ENCODE data around the gene UBAP1. TPM values are rescaled to one million over a fixed set of nuclear protein-coding genes. Genes with fewer than 3 reads are reported as not detected.

Gene UBAP1
- polyA plus RNA-seq, 1 of the 3 experiments (the other 2 are of a cell fraction): 26.3 TPM

GRCh38 chr9:34267660-34268059 is 88.8 kb downstream of the UBAP1 start:
- Histone ChIP-seq H3F3A (replicated peaks; ENCODE audit: insufficient read depth) (no peaks in the 10 kb centered on the region), H3K4me1 (ENCODE audit: control insufficient read depth in 1 of 2, insufficient read depth in 2 of 2, low read depth in 1 of 2, low read length in 1 of 2) (peaks cover 0 to 2% of the 10 kb centered on the region in 2 experiments; a peak in 1 of 4 replicates), H4K20me1 (ENCODE audit: insufficient read depth) (no peaks in the 10 kb centered on the region), H3K27ac (ENCODE audit: low read depth in 2 of 2, low read length in 1 of 2) (no peak overlapping the region), H3K9ac (no peak overlapping the region), H3K9me3 (no peaks in the 10 kb centered on the region), H2AFZ (ENCODE audit: low read depth) (no peak overlapping the region), H3K79me2 (ENCODE audit: insufficient read depth) (no peaks in the 10 kb centered on the region), H3K9me2 (no peaks in the 10 kb centered on the region), H3K4me2 (no peak overlapping the region), H3K36me3 (replicated peaks in 1 of 2; ENCODE audit: control insufficient read depth in 1 of 2, insufficient read depth in 2 of 2, low read length in 1 of 2) (no peaks in the 10 kb centered on the region), H3K4me3 (ENCODE audit: low read depth in 2 of 2, low read length in 1 of 2) (no peak overlapping the region), H3K27me3 (ENCODE audit: insufficient read depth) (no peaks in the 10 kb centered on the region)
- TF ChIP-seq GATA2 (CRISPR knock-in tag; IDR thresholded peaks at IDR 0.05): no peak
- TF ChIP-seq ZBTB33 (IDR thresholded peaks at IDR 0.05; ENCODE audit: borderline replicate concordance, low read depth): no peak
- TF ChIP-seq ELF1 (IDR thresholded peaks at IDR 0.05): no peak
- no peak for TF ChIP-seq SMC3 (IDR thresholded peaks at IDR 0.05; ENCODE audit: low read depth, low read length)
- no peak for TF ChIP-seq RCOR1 (IDR thresholded peaks at IDR 0.05; ENCODE audit: low read length)
- TF ChIP-seq GABPA (IDR thresholded peaks at IDR 0.05; ENCODE audit: low read depth): no peak
- TF ChIP-seq RXRA (IDR thresholded peaks at IDR 0.05; ENCODE audit: borderline replicate concordance, low read depth): no peak
- no peak for TF ChIP-seq POLR2AphosphoS5 (IDR thresholded peaks at IDR 0.05; ENCODE audit: low read depth, low read length)
- TF ChIP-seq YY1 (IDR thresholded peaks at IDR 0.05; ENCODE audit: low read depth): no peak
- no peak for TF ChIP-seq RAD21 (IDR thresholded peaks at IDR 0.05; ENCODE audit: low read length)
- TF ChIP-seq IRF3 (IDR thresholded peaks at IDR 0.05; ENCODE audit: low read depth, low read length): no peak
- TF ChIP-seq TAF1 (IDR thresholded peaks at IDR 0.05; ENCODE audit: borderline replicate concordance, low read depth, low read length): no peak
- TF ChIP-seq SIN3A (IDR thresholded peaks at IDR 0.05; ENCODE audit: borderline replicate concordance, low read depth, low read length): no peak
- TF ChIP-seq MXI1 (IDR thresholded peaks at IDR 0.05; ENCODE audit: low read depth, low read length): no peak
- no peak for TF ChIP-seq FOSL2 (IDR thresholded peaks at IDR 0.05; ENCODE audit: borderline replicate concordance, low read depth)
- TF ChIP-seq MEF2A (IDR thresholded peaks at IDR 0.05; ENCODE audit: borderline replicate concordance, low read depth): no peak
- no peak for TF ChIP-seq RFX5 (IDR thresholded peaks at IDR 0.05; ENCODE audit: low read length)
- TF ChIP-seq FOXM1 (IDR thresholded peaks at IDR 0.05; ENCODE audit: low read depth): no peak
- WGBS (ENCODE audit: low lambda C conversion rate): 78% methylated on average over 1 of the region's 1 CpG
- DNase-seq: no peak
- ChIA-PET CTCF (interaction anchor here (1.2 to 3.3 kb wide), 2 partner anchors 15 to 136 kb away, joined by 3 to 20 read pairs; no protein-coding TSS in a partner anchor), POLR2A (no interaction called here)

Measured in SK-N-SH (cell line).